D721Med (cell line): ENCODE data around the gene CEMIP.

Experiments
- DNase-seq: peaks from one replicate; pipeline ENCODE4 v3.0.0; 2011; ENCODE audit warnings: low spot score; ENCODE audit not compliant: insufficient read length
- FAIRE-seq: peaks from 2 replicates; lab custom pipeline; 2011; peaks lifted over from hg19 to GRCh38; lab: Jason Lieb, UNC
- TF ChIP-seq, protein P1 (sequence below): IDR thresholded peaks from 2 replicates; pipeline ENCODE4 v1.5.1; 2012; ENCODE audit warnings: mild to moderate bottlenecking, control low read depth; ENCODE audit not compliant: insufficient read depth; ENCODE audit errors: missing control alignments

The CEMIP gene

DNA sequence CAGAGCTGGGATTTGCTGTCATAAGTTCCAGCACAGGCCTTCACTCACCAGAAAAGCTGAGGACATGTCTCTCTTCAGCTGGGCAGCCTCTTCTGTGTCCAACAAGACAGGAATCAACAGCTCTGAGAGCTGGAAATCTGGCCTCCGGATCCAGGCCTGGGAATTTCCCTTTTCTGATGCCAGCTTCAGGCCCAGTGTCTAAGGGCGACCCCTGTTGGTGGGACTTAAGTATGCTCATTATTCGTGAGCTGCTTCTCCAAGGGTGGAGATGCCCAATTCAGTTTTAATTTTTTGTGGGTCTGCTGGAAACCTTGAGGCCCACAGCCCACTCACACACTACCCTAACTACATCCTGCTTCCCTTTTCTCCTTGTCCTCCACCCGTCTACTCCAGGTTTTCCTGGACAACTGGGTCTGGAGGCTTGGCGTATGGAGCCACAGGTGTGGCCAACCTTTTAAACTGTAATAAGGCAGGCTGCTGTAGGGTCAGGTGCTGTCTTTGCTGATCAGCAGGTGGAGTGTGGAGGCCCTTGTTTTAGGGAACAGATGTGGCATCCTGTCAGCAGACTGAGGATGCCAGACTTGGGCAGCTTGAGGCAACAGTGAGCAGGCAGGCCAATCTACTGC lies 2.6 kb upstream of the CEMIP start:
- DNase-seq (peak; percentile 62), FAIRE-seq (no peak)
- TF ChIP-seq, protein P1, sequence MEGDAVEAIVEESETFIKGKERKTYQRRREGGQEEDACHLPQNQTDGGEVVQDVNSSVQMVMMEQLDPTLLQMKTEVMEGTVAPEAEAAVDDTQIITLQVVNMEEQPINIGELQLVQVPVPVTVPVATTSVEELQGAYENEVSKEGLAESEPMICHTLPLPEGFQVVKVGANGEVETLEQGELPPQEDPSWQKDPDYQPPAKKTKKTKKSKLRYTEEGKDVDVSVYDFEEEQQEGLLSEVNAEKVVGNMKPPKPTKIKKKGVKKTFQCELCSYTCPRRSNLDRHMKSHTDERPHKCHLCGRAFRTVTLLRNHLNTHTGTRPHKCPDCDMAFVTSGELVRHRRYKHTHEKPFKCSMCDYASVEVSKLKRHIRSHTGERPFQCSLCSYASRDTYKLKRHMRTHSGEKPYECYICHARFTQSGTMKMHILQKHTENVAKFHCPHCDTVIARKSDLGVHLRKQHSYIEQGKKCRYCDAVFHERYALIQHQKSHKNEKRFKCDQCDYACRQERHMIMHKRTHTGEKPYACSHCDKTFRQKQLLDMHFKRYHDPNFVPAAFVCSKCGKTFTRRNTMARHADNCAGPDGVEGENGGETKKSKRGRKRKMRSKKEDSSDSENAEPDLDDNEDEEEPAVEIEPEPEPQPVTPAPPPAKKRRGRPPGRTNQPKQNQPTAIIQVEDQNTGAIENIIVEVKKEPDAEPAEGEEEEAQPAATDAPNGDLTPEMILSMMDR, result peak; percentile 90

DNA sequence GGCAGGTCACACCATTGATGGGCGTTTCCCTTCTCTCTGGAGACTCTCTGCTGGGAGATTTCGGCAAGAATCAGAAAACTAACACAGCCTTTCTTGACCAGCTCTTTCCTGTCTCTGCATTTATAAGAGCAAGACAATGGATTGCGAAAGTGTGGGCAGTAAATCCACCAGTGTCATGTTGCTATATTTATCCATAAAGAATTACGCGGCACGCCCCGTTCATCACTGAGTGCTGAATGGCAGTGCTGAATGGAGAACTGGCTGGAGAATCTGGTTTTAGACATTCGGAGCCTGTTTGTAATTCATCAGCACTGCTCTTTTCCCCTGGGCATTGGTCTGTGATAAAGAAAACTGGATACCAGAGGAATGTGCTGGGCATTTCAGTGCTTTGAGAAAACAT lies 2.0 kb upstream of the CEMIP start:
- TF ChIP-seq, protein P1, result no peak
- FAIRE-seq (no peak), DNase-seq (no peak)

DNA sequence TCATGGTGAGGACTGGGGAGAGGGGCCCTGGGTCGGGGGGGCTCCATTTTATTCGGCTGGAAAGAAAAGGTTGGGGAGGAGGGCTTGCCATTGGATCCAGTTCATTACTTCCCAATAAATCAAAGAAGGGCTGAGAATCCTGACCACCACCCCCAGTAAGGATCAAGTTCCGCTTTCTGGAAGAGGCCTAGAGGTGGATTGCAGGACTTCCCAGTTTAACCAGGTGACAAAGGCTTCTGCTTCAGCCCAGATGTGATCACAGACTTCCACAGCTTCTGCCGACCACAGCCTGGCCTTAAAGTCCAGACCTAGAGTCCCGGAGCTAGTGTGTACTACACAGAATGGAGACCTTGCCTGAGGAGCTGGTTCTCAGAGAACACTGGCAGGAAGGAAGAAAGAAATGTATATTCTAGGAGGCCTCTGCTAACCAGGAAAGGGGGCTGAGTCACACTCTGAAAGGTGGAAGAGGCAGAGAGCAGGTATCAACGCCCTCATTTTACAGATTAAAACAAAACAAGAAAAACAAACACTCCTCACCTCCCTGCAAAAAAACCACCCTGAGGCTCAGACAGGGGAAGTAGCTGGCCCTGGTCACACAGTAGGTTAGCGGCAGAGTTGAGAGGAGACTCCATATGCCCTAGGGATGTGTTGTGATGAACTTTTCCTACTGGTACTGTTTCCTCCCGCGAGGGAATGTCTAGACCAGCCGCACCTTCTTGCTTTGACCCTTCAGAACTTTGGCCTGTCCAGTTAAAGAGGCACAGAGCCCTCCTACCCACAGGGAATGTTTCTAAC lies 1.1 kb upstream of the CEMIP start:
- DNase-seq (no peak), FAIRE-seq (no peak)
- TF ChIP-seq, protein P1, result no peak

DNA sequence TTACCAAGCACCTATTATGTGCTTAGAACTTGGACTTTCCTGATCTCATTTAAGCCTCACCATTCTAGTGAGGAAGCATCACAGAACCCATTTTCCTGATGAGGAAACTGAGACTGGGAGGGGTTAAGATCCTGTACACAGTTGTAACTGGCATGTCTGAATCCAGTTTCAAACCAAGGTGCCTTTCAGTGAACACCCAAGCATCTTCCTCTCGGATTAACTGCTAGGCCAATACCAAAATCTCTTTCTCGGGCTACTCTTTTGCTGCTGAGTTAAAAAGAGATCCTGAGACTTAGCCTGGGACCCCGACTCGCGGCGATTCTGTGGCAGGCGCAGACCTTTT lies 578 bp upstream of the CEMIP start:
- TF ChIP-seq, protein P1, result no peak
- FAIRE-seq (no peak), DNase-seq (no peak)

DNA sequence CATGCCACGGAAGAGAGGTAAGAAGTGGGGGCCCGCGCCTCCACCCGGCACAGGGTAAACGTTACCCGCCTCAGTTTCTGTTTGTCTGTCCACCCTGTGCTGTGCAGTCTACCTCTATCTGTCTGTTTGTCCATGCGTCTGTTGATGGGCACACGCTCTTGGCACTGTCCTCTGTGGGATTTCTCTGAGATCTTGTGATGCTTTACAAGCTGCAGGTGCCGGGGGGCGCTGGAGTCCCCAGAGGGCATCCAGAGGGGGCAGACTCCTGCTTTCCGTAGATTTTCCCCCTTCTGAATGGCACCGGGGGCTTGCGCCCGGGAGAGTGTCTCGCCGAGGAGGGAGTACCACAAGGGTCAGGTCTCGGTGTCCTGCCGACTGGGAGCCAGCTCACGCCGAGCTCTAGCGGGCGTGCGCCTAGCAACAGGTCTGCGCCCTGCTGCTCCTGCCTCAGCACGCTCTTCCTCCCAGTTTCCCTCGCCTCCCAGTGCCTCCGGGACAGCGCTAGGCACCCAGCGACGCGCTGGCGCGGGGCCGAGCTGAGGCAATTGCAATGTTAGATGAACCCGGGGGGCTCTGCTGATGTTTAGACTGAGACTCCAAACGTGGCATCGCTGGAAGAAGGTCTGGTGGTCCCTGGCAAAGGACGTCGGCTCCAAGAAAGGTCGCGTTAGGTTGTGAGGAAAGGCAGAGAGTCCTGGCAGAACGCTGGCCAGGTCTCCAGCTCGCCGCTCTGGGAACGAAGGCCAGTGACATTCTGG lies 667 bp downstream of the CEMIP start:
- TF ChIP-seq, protein P1, result no peak
- FAIRE-seq (no peak), DNase-seq (no peak)

DNA sequence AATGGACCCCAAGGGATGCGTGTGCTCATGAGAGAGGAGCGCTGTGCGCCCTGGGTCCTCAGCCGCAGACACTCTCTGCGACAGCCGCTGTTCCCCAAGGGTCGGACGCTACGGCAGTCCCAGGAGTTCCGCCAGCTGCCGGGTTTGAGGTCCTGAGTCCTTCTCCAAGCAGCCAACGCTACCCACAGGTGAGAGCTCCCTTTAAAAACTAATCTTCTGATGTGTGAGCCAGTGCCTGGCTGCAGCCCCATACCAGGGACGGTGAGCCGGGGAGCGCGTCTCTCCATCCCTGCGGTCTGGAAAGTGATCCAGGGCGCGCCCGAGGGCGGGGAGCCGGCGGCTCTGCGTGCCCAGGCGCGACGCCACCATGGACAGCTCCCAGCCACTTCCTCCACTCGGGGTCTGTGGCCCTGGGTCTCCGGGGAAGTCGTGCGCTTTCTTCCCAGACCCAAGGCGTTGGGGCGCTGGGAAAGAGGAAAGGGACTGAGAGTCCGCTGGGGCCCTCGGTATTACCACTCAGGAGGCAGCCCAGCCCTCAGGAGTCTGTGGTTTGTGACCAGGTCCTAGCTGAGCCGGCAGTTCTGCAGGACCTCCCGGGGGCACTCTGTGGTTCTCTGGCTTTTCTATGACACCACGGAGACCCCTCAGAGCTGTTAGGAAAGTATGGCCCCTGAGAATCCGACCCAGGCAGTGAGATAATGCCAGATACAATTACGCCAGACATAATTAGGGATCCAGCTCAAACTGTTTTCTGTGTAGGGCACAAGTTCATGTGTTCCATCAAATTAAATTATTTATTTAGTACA lies 1.4 kb downstream of the CEMIP start:
- TF ChIP-seq, protein P1, result no peak
- DNase-seq, result no peak
- FAIRE-seq, result no peak
